Right renal cortex interstitium (tissue), 3 donors: ENCODE measurements around the gene DNAI1. TPM values are rescaled to one million over a fixed set of nuclear protein-coding genes. Genes with fewer than 3 reads are reported as not detected.
"Not testable (repeated sequence)": the region's sequence is repeated elsewhere in the genome, so short reads cannot be mapped to it uniquely, and the experiment has no call there.

Experiments
- DNase-seq, 3 donors: peaks; one replicate each; pipeline ENCODE4 v3.0.0-alpha.2; 2013; ENCODE audit warnings: low read depth in 3 of 3, low spot score in 2 of 3
- polyA plus RNA-seq, 3 donors: library from polyadenylated mRNA; unstranded; fragments of 120-200 nt; gene quantifications; one replicate each; pipeline ENCODE4 v1.2.1, GENCODE V29; 2013; ENCODE audit not compliant: insufficient read length in 3 of 3

Gene DNAI1
- polyA plus RNA-seq = 1 to 10 TPM; 1.6 to 2.7 (median 2.2) TPM

DNA sequence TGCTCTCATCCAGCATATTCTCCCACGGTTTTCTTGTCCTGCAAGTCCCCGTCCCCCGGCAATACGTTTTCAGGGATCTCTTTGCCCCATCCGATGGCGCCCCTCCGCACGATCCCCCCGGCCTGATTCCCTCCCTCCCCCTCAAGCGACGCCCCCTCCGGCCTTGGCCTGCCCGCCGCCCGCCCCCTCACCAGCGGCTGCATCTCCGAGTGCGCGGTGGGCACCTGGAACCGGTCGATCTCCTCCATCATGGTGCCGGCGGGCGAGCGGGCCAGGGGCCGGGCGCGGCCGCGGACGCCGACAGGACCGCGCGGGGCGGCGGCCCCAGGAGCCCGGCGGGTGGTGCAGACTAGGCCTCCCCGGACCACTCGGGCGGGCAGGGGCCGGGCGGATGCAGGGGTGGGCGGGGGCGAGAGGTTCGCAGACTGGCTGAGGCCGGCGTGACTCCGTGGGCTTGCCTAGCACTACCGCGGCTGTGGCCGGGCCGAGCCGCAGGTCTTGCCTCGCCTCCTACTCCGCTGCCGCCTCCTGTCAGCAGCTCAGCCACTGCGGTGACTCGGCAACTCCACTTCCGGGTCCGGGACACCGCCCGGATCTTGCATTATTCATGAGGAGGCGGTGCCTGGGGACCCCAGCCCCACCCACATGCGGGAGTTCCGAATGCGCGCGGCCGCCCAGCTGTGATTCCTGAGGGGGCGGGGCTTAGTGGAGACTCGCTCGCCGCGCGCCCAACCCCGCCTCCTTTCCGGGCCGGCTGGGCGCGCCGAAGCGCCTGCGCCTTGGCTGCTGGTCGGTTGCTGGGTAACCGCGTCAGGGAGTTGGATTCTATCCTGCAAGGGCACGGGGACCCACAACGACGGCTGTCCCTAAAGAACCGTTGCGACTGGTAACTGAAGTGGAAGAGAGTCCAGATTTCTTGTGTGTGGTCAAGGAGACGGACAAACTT, at the start of gene DNAI1, which contains the start of gene FAM219A:
DNAI1 (plus strand) TSS at position 793 of the 946 bp plus-strand sequence. CDS start 201 bp downstream, outside the sequence.
FAM219A (minus strand) TSS at position 558 of the 946 bp plus-strand sequence; CDS start at position 251, 307 bp downstream.
- DNase-seq = peak; percentile 83 to 97 (median 92)

DNA sequence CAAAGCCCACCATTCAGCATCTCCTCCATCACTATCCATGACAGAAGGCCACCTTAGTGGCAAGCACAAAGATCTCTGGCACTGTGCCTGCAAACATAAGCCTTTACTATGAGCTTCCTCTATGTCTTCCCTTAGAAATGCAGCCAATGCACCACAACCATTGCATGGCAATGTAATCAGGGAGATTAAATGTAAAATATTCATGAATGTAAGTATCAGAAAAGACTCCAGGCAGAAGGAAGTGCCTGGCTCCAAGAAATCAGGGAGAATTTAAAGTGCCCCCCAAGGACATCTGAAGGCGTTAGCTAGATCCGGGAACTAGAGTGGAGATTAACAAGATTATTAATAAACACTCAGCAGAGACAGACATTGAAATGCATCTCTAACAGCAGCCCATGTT, 49.5 kb upstream of the DNAI1 start:
- DNase-seq = no peak

DNA sequence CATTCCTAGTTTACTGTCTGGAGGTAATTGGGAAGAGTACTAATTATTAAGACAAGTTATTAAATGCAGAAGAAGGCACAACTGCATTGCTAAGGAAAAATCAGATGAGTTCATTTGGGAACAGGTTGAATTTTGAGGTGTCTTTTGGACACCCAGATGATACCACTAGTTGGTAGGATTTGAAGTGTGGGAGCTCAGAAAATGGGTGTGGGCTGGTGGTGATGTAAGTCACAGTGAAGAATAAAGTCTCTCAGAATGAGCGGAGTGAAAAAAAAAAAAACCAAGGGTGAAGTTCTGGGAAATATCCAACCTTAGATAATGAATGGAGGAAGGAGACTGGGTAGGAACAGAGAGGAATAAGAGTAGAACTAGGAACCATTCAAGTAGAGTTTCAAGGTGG, 46.3 kb upstream of the DNAI1 start:
- no peak for DNase-seq

DNA sequence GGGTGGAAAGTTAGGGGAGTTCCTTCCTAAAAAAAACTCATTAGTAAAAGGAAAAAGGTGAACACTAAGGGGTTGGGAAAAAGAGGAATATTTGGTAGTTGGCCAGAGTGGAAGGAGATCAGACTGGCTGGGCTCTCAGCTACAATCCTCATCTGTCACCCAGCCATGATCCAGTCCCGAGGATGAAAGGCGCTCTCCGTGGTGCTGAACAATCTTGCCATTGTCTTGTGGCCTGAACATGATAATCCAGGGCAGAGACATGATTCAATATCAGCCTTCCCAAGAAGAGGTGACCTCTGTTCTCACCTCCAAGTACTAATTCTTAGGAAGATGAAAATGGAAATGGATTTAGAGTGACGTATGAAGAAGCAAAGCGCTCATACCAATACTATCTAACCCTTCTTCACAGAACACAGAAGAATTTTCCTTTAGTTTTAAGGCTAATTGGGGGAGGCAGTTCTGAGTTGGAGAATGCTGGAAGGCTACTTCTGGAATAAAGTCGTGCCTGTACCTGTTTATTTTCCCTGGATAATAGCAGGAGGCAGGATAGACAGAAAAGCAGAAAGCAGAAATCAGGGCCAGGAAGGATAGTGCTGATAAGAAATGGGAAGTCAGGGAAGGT, 45.3 kb upstream of the DNAI1 start:
- DNase-seq = peak; percentile 45 to 71 (median 62)

DNA sequence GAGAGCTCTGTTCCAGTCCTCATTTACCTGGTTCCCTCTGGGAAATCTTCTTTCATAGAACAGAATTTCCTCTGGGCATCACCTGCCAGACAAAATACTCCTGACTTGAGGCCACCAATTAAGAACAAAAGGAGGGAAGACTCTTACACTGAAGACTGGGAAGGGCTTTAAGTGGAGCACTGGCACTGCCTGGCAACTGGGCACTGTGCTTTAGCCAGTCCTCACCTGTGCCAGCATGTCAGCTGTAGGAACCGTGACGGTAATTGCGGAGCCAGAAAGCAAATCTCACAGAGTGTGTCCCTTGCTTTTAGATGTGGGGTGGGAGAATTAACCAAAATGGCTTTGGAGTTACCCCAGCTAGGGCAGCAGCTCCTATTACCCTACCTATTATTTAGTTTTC, 40.9 kb upstream of the DNAI1 start:
- DNase-seq = no peak

DNA sequence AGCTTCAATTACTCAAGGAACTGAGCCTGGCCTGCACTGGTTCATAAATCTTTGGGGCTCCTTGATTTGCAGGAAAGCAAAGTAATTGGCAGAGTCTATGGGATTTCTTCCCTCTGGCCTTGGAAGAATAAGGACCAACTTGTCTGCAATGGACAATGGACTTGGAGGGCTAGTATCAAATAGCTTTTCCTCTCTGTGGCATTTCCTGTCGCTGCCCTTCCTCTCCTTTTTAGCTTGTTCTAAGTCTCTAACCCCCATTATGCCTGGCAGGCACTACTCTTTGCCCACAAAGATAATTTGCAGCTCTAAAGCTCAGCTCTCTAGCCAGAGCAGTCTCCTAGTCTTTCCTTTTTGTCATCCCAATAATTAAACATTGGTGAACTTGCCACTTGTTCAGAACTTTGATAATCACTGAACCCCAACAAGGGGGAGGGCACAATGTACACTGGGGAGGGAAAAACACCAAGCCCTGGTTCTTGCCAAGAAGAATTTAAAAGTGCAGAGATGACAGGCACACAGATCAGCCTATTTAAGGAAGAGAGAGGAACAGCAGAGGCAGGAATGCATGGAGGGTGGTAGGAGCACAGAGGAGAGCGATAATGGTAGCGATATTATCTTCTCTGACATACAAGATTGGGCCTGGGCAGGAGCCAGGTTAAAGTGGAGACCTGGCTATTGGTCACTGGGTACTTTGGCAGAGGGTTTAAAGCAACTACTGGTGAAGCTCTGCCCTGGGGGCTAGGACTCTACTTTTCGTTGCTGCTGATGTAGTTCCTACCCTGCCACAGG, 38.7 kb upstream of the DNAI1 start:
- DNase-seq = no peak

DNA sequence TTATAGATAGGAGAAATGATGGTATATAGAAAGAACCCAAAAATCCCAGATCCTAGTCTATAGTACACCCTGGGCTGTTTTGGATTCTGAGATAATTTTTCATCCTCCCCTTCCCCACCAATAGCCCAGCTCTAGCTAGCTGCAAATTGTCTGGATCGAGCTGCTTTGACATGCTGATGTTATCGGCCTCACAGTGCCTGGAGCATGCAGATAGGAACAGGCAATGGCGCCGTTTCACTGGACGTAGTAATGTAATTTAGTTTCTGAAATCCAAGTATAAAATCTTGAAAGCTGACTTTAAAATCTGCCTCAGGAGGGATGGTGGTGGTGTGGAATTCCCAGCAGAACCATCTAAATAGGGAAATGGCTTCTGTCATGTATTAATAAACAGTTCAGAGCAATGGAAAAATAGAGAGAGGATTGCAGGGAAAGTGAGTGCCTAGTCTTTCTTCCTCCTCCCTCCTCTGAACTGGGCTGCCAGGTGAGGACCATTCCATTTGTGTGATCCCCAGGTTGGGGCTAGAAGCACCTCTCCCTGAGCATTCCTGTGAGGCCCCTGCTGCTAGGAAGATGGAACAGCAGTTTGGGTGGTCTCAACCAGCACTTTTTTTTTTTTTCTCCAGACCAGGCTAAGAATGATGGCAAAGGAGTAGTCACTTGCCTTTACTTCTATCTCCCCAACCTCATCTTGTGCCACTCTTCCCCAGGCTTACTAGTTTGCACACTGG, 32.1 kb upstream of the DNAI1 start:
- DNase-seq = no peak

DNA sequence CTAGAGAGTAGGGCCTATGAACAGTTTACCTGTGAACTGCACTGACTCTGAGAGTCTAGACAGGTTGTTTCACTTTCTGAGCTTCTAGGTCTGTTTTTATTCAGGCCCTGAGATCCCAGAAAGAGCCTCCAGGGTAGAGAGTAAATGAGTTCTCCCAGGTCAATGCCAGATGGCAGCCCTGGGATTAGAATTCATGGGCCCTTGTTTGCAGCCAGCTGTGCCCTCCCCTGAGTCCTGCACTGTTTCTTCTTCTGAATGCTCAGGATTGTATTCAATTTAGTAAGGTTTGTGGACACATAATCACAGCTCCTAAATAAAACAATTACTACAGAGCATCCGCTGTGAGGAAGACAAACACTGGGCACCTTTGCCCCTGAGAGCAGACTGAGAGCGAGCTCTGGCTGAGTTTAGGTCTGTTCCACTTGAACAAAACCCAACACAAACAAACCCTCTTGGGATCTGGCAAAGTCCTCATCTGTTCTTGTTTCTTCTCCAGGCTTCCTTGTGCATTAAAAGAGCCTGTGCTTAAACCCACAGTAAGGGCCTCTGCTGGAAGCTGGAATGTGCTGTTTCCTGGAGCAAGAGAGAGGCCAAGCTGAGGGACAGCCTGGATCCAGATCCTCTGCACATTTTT, 30.2 kb upstream of the DNAI1 start:
- no peak for DNase-seq

DNA sequence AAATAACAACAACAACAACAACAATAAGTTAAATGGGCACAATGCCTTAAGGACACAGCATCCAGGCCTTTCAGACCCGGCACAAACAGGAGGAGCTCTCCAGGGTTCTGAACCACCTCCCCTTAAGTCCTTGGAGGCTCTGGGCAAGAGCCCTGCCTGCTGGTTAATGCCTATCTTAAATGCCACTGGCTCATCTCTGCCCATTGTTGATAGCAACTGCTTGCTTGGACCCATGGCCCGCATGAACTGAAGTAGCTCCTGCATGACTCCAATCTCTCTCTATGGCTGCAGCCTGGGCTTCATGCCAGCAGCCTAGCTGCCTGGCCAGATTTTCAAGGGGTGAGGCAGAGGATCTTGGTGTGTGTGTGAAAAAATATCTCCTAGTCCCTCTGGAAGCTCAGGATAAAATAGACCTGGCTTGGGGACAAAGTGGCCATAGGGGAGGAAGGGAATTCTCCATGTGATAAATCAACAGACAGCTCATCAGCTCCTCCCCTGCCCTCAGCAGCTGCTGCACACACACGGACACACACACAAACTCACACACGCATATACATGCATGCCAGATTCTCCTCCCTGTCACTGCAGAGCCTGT, 27.7 kb upstream of the DNAI1 start:
- DNase-seq = peak; percentile 47 to 68 (median 57)

DNA sequence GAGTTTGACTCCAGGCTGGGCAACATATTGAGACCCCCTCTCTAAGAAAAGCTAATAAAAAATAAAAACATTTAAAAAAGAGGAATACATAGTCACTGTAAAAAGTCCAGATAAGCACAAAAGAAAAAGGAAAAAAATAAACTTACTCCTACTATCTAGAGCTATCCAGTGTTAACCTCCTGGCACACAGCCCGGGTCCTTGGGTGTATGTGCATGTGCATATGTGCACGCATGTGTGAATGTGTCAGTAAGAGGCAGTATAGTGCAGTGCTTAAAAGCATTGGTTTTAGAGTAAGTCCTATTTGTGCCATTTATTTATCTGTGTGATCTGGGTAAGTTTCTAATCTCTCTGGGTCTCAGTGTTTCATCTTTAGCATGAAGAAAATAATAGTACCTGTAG, 26.9 kb upstream of the DNAI1 start:
- DNase-seq = no peak

DNA sequence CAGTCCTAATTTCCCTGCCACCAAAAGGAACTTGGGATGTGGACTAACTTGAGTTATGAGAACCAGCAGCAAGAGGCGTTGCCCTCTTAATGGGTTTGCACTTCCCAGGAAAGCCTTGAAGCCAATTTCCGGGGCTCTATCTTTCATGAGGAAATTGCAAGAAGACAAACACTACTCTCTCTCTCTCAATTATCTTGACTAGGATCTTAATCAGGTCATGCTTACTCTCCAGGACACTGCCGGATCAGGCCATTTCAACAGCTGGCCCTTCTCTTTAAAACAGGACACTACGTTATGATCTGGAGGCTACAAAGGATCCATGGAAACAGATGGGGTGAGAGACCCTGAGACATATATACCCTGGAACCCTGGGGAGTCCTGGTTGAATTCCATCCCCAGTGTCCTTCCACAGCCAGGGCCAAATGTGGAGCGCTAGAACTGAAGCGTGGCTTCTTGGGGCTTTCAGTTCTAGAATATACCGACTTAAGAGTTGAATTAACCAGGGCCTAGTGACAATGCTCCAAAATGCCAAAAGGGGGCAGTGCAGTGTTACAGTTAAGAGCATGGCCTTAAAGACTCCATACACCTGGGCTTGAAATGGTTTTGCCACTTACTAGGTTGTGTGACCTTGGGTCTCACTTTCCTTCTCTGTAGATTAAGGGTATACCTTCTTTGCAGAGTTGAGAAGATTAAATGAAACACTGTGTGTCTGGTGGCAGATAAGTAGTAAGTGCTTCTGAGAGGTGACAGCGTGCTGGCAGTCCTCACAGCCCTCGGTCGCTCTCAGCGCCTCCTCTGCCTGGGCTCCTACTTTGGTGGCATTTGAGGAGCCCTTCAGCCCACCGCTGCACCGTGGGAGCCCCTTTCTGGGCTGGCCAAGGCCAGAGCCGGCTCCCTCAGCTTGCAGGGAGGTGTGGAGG, 21.3 kb upstream of the DNAI1 start:
- DNase-seq = peak in 2 of 3 donors; percentile 52 to 56

DNA sequence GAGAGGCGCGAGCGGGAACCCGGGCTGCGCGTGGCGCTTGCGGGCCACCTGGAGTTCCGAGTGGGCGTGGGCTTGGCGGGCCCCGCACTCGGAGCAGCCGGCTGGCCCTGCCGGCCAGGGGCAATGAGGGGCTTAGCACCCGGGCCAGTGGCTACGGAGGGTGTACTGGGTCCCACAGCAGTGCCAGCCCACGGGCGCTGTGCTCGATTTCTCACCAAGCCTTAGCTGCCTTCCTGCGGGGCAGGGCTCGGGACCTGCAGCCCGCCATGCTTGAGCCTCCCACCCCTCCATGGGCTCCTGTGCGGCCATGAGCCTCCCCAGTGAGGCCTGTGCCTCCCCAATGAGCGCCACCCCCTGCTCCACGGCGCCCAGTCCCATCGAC, 20.7 kb upstream of the DNAI1 start:
- not testable (repeated sequence) for DNase-seq

DNA sequence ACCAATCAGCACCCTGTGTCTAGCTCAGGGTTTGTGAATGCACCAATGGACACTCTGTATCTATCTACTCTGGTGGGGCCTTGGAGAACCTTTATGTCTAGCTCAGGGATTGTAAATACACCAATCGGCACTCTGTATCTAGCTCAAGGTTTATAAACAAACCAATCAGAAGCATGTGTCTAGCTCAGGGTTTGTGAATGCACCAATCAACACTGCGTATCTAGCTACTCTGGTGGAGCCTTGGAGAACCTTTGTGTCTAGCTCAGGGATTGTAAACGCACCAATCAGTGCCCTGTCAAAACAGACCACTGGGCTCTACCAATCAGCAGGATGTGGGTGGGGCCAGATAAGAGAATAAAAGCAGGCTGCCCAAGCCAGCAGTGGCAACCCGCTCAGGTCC, 20.1 kb upstream of the DNAI1 start:
- not testable (repeated sequence) for DNase-seq

DNA sequence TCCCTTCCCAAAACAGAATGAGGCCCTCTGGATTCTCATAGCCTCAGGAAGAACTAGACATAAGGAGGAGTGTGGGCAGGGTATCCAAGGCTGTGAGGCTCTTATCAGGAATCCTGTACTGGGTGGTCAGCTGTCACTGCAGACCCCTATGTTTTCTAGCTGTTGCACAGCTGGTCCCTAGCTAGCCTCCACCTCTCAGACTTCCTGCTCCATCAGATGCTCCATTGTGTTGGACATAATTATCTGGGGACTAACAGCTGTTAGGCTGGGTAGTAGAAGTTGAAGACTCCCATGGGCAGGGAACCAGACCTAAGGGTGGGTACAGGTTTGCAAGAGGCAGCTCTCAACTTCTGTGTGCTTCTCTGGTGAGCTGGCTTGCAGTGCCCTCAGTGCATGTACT, 18.6 kb upstream of the DNAI1 start:
- no peak for DNase-seq

DNA sequence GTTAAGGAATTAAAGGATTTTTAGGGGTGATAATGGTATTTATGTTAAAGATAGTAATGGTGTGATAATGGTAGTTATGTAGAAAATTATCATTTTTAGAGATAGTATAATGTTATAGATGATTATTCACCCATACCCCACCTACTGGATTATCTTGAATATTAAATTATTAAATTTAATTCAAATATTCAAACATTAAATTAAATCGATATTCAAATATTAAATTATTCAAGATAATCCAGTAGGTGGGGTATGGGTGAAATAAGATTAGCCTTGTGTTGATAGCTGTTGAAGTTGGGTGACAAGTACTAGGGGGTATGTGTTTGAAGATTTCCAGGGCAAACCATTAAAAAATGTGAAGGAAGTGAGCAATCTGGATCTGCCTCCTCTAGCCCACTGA, 15.8 kb upstream of the DNAI1 start:
- DNase-seq = no peak

DNA sequence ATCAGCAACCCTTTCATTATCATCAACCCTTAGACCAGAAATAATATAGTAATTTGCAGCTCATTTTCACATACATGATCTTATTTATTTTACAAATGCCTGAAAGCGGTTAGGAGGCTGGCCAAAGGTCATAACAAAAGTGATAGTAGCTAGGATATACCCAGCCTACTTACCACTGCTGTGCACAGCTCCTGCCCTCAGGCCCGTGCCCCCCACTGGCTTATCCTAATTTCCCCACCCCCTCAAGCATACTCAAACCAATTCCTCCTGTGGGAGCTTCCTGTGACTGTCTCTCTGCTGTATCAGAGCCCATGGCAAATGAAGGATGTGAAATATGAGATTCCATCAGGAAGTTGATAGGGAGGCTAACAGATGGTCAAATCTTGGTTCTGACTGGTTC, 15.1 kb upstream of the DNAI1 start:
- no peak for DNase-seq

DNA sequence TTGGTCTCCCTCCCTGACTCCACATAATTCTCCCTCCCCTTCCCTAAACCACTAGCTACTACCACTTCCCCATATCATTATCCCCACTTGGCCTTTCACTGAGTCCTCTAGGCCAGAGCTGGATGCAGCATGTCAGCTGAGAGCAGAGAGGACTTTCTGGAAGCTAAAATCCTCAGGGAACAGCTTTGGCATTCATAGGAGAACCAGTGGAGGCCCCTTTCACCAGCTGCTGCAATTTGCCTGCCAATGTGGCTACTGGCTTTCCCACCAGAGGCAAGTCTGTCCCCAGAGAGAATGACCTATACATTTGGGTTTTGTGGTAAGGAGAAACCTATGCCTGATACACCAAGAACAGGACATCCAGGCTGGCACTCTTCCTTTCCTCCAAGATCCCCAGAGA, 14.6 kb upstream of the DNAI1 start:
- no peak for DNase-seq

DNA sequence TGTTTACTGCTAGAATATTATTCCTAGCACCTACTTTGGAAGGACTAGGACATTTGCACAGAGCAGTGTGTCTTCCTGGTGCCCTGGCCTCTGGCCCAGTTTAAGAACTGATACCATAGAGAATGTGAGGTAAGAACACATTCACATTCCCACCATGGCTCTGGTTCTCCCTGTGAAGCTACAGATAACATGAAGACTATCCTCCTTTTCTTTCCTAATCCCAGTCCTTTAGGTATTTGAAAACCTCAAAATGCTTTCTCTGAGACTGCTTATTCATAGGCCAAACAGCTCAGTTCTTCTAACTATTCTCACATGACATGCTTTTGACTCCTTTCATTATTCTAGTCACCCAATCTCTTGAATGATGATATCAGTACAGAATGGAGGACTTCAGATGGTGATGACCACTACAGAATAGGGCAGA, 12.1 kb upstream of the DNAI1 start:
- DNase-seq = no peak
